OCI-LY7 (cell line): ENCODE results near the gene GORASP2. TPM values are rescaled to one million over a fixed set of nuclear protein-coding genes. Genes with fewer than 3 reads are reported as not detected.

Source experiments
- BruUV-seq: library from RNA; stranded (reverse); fragments of 400-500 nt; replicated peaks from 2 replicates; lab custom pipeline; 2021; lab: Mats Ljungman, UMichigan
- CTCF ChIA-PET: fragments of 300-600 bp; sonication (Branson Sonifier 250); formaldehyde crosslinking; loops from one replicate; lab custom pipeline; 2022; ENCODE audit warnings: antibody characterized with exemption; ENCODE audit not compliant: unreplicated experiment; lab: Charles Lee
- POLR2A ChIA-PET: fragments of 300-600 bp; sonication (Branson Sonifier 250); formaldehyde crosslinking; loops from one replicate; lab custom pipeline; 2022; ENCODE audit warnings: antibody characterized with exemption; lab: Charles Lee
- DNase-seq: peaks from one replicate; pipeline ENCODE4 v3.0.0-alpha.2; 2015; ENCODE audit warnings: low spot score
- H2AFZ ChIP-seq: fragments of 200-600 bp; sonication (generic), shearing (Covaris generic); 2 replicates; pipeline ENCODE4 v1.6.1; 2014; ENCODE audit warnings: mild to moderate bottlenecking, antibody characterized with exemption, low read length, moderate library complexity
- H3K27ac ChIP-seq: fragments of 200-600 bp; sonication (generic); 2 replicates; pipeline ENCODE4 v1.5.1; 2014; ENCODE audit warnings: mixed run types, low read depth, mild to moderate bottlenecking, moderate library complexity, low read length, inconsistent platforms; ENCODE audit not compliant: poor library complexity, severe bottlenecking
- H3K36me3 ChIP-seq: fragments of 200-600 bp; sonication (generic); 2 replicates; pipeline ENCODE4 v1.6.1; 2014; ENCODE audit warnings: mild to moderate bottlenecking, antibody characterized with exemption, low read length, moderate library complexity, mixed read lengths; ENCODE audit not compliant: insufficient read depth
- H3K4me1 ChIP-seq: fragments of 200-600 bp; sonication (generic); 2 replicates; pipeline ENCODE4 v1.5.1; 2014; ENCODE audit warnings: mild to moderate bottlenecking, low read length; ENCODE audit not compliant: insufficient read depth, poor library complexity, severe bottlenecking
- H3K4me2 ChIP-seq: fragments of 200-600 bp; sonication (generic); 2 replicates; pipeline ENCODE4 v1.6.1; 2014; ENCODE audit warnings: mild to moderate bottlenecking, low read length
- H3K4me3 ChIP-seq: fragments of 200-600 bp; sonication (generic); 2 replicates; pipeline ENCODE4 v1.5.1; 2014; ENCODE audit warnings: mild to moderate bottlenecking, low read depth, low read length; ENCODE audit not compliant: poor library complexity, severe bottlenecking
- H3K79me2 ChIP-seq: fragments of 200-600 bp; sonication (generic); 2 replicates; pipeline ENCODE4 v1.6.1; 2016; ENCODE audit warnings: low read depth, mild to moderate bottlenecking, low read length, moderate library complexity, mixed read lengths; ENCODE audit not compliant: insufficient read depth
- H3K9me2 ChIP-seq: fragments of 200-600 bp; sonication (generic); 2 replicates; pipeline ENCODE4 v1.6.1; 2016; ENCODE audit warnings: mild to moderate bottlenecking, low read length, mixed read lengths; ENCODE audit not compliant: insufficient read depth
- H3K9me3 ChIP-seq: fragments of 200-600 bp; sonication (generic); 2 replicates; pipeline ENCODE4 v1.6.1; 2014; ENCODE audit warnings: mild to moderate bottlenecking, mixed run types, low read length, mixed read lengths
- H4K20me1 ChIP-seq: fragments of 200-600 bp; sonication (generic); 2 replicates; pipeline ENCODE4 v1.6.1; 2014; ENCODE audit warnings: mild to moderate bottlenecking, antibody characterized with exemption, low read length, moderate library complexity, mixed read lengths; ENCODE audit not compliant: insufficient read depth
- CTCF ChIP-seq: fragments of 200-600 bp; sonication (generic); conservative IDR thresholded peaks from 2 replicates; pipeline ENCODE4 v1.5.1; 2014; ENCODE audit warnings: mild to moderate bottlenecking, antibody characterized with exemption, low read length, moderate library complexity, mixed read lengths
- EZH2phosphoT487 ChIP-seq: fragments of 200-600 bp; sonication (generic); IDR thresholded peaks from 2 replicates; pipeline ENCODE4 v1.6.1; 2018; ENCODE audit warnings: low read depth, borderline replicate concordance, mild to moderate bottlenecking, mixed run types, antibody characterized with exemption, low read length, moderate library complexity, mixed read lengths
- intact Hi-C: fragments of 100-400 bp; cut with micrococcal nuclease; formaldehyde crosslinking; loops from one replicate; pipeline ENCODE4 v1.10.0; 2022; ENCODE audit not compliant: unreplicated experiment
- total RNA-seq, 2 experiments: library from RNA; depleted of rRNA in 1 of 2; stranded (reverse); fragments of >200 nt in 1 of 2; shearing (Covaris generic) in 1 of 2; gene quantifications; 2 replicates each; pipeline ENCODE4 v1.2.3, GENCODE V29; 2014 to 2022

GORASP2 gene
- total RNA-seq, 2 experiments from 2014 or later, result 30.7 to 94.3 TPM

- POLR2A ChIA-PET, result interaction anchor here (1.4 kb wide), 1 partner anchor 11 kb away, joined by 5 read pairs; no protein-coding TSS in a partner anchor
- Histone ChIP-seq H3K4me3 (no peak overlapping the region), H3K9me2 (no peaks in the 10 kb centered on the region), H3K9me3 (no peaks in the 10 kb centered on the region), H4K20me1 (no peaks in the 10 kb centered on the region), H3K4me2 (no peak overlapping the region), H3K27ac (no peak overlapping the region), H3K79me2 (no peaks in the 10 kb centered on the region), H3K4me1 (no peaks in the 10 kb centered on the region), H2AFZ (no peak overlapping the region), H3K36me3 (no peaks in the 10 kb centered on the region)
- CTCF ChIA-PET, result no interaction called here
- intact Hi-C loops, result no loop called here
- no TSS peak for BruUV-seq
- DNase-seq, result no peak
- no peak for TF ChIP-seq CTCF
- TF ChIP-seq EZH2phosphoT487, result no peak
Observed at GRCh38 chr2:170886386-170886785, 42.7 kb upstream of the GORASP2 start.

GRCh38 chr2:170887496-170887895 is 41.6 kb upstream of the GORASP2 start:
- Histone ChIP-seq H2AFZ (no peak overlapping the region), H3K4me2 (no peak overlapping the region), H3K4me3 (no peak overlapping the region), H3K36me3 (no peaks in the 10 kb centered on the region), H4K20me1 (no peaks in the 10 kb centered on the region), H3K79me2 (no peaks in the 10 kb centered on the region), H3K9me2 (no peaks in the 10 kb centered on the region), H3K9me3 (no peaks in the 10 kb centered on the region), H3K27ac (no peak overlapping the region), H3K4me1 (no peaks in the 10 kb centered on the region)
- ChIA-PET CTCF (no interaction called here), POLR2A (no interaction called here)
- TF ChIP-seq EZH2phosphoT487, result no peak
- TF ChIP-seq CTCF, result no peak
- intact Hi-C loops, result no loop called here
- no TSS peak for BruUV-seq
- DNase-seq, result no peak

- TF ChIP-seq CTCF (no peak), EZH2phosphoT487 (no peak)
- no peaks in the 10 kb centered on the region for H4K20me1 ChIP-seq
- POLR2A ChIA-PET, result no interaction called here
- H3K4me1 ChIP-seq, result no peaks in the 10 kb centered on the region
- H2AFZ ChIP-seq, result no peak overlapping the region
- no peaks in the 10 kb centered on the region for H3K36me3 ChIP-seq
- no peak for DNase-seq
- no peak overlapping the region for H3K4me3 ChIP-seq
- CTCF ChIA-PET, result no interaction called here
- intact Hi-C loops, result no loop called here
- no peaks in the 10 kb centered on the region for H3K9me3 ChIP-seq
- no TSS peak for BruUV-seq
- H3K4me2 ChIP-seq, result no peak overlapping the region
- H3K27ac ChIP-seq, result no peak overlapping the region
- no peaks in the 10 kb centered on the region for H3K79me2 ChIP-seq
- H3K9me2 ChIP-seq, result no peaks in the 10 kb centered on the region
Observed at GRCh38 chr2:170887896-170888295, 41.2 kb upstream of the GORASP2 start.
